ENCODE results near the gene HTR2A.
"Not testable (repeated sequence)": the region's sequence is repeated elsewhere in the genome, so short reads cannot be mapped to it uniquely, and the experiment has no call there.

Gene HTR2A

DNA sequence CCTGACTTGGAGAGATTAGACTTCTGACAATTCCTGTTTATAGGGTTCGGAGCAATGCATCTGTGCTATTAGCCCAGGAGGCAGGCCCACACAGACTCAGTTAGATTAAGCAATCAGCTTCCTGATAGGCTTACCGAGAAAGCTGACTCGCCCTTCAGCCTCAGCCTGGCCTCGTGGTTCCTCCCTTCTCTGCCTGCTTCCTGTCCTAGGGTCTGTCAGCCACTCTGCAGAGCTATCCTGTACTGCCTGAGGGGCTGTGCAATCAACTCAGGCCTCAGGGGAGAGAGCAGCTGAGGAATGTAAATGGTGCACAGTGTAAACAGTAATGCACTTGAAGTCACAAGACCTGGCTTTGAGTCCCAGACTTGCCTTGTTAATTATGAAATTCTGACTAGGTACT, 30.7 kb downstream of the HTR2A start:
- peak; percentile 30 for DNase-seq

DNA sequence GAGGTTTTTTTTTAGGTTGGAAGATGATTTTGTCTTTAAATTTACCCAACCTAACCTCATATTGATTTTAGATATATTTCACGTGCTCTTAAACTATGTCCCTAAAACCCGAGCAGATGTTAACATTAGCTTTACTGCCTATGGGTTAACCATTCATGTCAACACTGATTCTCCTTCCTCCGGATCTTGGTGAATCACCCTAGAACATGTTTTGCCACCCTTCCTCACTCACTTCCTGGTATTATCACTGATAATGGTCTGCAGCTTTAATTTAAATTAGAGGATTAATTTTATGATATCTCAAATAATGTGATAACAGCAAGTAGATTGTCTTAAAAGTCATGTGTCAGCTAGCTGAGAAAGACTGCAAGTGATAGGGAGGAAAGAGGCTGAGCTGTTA, 31.9 kb downstream of the HTR2A start:
- no peak for DNase-seq

DNA sequence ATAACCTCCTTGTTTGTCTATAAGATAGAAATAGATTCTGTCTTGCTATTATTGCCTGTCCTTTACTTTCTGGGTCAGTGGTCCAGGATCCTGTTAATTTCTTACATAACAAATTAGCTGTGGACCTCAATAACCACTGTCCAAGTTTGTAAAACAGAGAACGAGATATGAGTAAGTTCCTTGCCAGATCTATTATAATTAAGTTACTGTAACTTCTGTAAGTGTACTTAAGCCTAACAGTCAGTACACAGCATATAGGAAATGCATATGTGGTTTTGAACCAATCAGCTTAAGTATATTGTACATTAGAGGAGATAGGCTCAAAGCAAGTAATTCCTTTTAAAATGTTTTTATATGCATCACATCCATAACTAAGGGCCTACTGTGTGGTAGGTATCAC, 34.9 kb downstream of the HTR2A start:
- DNase-seq = no peak

DNA sequence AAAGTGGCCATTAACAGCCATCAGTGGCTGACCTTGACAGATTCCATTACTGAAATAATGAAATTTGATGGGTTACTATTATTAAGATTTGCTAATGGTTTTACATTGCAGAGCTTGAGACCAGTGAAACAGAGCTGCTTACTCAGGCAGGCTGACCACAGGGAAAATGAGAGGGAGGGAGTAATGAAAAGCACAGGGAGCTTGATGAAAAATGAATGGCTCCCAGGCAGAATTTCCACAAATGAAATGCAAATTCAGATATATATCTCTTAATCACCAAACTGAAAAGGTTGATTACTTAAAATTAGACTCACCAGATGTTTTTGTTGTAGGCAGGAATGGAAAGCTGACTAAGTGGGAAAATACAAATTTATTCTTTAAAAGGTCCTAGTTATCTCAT, 36.1 kb downstream of the HTR2A start:
- no peak for DNase-seq

DNA sequence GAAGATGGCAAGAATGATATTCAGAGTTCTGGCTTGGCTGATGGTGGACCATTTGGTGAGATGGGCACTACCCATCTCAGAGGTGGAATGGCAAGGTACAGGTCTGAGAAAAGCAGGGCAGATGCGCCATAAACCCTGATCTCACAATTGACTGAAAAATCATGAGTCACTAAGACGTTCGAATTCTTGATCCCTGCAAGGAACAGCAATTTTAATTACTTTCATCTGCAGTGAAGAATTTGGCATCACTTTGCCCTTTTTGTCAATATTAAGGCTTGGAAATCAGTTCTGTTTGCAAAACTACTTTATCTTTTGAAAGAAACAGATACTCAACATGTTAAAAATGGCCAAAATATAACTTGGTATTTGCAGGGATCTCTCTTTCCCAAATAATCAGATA, 38.1 kb downstream of the HTR2A start:
- no peak for DNase-seq

DNA sequence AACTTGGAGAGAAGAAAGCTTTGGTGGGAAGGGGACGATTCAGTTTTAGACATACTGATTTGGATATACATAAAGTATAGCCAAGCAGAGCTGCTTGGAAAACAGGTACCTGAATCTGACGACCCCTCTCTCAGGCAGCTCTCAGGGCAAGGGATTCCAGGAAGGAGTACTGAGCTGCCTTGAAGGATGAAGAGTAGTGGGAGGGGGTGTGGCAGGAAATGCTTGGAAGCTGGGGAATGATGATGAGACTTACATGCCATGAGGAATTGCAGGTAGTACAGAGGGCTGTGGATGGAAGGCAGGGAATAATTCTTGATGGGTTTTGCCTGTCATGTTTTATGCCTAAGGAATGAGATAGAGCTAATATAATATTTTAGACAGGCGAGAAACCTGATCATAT, 38.7 kb downstream of the HTR2A start:
- no peak for DNase-seq

DNA sequence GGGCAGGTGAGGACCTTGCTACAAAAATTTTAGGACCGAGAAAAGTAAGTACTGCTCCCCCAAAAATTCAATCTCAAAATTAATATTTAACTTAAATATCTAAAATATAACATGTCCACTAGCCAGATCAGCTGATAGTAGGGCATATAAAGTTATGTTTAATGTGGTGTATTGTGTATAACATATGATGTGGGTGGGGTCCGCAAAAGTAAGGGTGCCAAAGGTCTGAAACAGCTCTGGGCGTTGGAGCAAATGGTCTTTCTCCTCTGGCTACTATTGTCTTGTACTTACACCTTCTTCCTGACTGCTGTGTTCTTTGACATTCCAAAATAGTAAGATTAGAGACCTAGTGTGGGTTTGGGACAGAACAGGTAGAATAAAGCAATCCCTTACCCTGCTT, 41.2 kb downstream of the HTR2A start:
- DNase-seq = no peak

DNA sequence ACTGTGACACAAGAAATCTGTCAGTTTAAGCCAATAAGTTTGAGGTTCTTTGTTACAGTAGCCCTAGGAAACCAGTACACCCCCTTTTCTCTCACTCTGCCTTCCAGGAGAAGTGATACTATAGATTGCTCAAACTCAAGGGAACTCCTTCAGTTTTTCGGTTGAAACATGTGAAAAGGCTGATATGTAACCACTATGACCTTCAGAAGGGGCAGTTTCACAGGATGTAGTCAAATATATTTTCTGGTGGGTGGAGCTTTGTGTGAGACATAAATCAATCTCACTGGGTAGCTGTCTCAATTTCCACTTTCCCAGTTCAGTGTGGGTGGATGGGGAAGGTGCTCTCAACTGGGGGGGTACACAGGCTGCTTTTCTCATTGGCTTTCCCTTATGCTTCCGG, 41.7 kb downstream of the HTR2A start:
- no peak for DNase-seq

DNA sequence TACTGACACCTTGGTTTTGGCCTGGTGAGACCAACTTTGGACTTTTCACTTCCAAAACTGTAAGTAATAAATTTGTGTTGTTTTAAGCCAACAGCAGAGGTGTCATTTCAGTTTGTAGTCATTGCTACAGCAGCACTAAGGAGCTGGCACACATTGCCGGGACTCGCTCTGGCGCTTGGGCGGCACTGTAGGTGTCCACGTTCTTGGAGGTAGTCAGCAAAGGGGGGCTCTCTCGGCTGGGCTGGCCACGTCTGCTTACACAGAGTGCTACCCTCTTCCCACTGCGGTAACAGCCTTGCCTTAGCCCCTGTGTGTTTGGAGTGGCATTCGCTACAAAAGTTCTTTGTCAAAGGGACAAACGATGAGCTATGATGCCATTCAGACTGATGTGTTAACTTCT, 44.7 kb downstream of the HTR2A start:
- no peak for DNase-seq

DNA sequence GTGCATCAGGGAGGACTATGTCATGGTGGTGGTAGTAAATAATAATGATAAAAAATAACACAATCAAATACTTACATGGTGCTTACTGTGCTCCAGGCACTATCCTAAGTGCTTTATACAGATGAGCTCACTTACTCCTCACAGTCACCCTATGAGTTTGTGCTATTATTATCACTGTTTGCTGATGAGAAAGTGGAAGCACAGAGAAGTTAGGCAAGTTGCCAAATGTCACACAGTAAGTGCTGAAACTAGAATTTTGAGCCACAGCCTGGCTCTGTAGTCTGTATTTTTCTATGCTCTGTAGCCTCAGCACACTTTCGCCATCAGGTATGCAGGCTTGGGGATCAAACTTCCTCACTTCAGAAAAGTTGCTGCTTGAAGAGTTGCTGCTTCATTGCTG, 46.6 kb downstream of the HTR2A start:
- no peak for DNase-seq

DNA sequence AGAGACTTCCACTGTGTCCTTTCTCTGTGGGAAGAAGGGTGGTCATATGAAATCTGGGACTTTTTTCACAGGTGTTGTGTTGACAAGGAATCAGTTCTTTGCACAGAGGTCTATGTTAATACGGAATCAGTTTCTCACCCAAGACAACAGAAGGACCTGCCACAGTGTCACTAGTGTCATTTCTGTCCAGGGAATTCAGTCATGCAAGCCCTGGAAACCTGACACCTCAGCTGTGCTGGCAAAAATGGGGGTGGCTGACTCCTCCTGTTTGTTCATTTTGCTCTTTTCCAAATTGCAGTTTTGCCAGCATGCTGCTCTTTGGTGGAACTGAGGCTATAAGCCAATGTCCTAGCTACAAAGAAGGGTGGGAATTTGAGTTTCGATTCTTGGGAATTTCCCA, 50.1 kb downstream of the HTR2A start:
- no peak for DNase-seq

DNA sequence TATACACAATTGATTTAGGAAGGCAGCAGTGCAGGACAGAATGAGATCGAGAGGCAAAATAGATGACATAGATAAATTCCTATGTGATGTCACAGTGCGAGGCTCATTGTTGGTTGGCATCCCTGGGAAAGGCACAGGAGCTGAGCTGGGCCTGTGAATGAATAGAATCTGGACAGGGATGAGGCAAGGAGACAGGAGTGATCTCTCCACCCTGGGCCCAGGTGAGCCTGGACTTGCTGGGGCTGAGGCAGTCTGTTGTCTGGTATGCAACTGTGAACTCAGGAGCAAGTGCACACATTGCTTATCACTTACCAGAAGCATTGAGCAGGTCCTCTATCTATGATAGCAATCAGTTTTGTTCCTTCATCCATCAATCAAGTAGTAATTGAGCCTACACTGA, 51.7 kb downstream of the HTR2A start:
- no peak for DNase-seq

DNA sequence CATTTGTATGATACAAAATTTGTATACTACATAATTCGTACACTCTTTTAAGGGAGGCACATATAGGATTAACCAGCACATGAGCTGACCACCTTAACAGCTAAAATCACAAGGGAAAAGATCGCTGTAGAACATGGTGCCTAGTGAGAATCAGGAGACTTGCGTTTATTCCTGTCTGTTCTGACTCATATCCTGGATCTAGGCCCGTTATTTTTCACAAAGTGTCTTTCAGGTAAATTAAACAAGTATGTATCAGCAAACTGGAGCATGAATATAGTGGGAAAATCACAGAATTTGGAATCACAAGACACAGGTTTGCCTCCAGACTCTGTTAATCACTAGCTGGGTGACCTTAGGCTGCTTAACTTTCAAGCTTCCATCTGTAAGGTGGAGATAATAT, 52.4 kb downstream of the HTR2A start:
- no peak for DNase-seq

DNA sequence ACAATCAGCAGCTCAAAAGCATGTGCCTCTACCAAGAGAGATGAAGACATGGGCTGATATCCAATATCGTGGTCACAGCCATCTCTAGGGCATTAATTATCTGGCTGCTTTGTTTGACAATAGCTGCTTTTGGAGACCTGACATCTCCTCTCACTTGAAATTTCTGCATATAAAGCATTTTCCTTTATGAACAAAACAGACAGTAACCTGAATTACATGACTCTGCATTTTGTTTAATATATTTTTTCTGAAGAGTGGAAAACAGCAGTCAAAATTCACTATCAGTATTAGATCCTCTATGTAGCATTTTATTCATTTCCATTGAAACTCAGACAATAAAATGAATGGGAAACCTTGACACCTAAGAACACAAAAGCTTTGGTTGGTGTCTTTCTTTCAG, 57.5 kb downstream of the HTR2A start:
- no peak for DNase-seq

DNA sequence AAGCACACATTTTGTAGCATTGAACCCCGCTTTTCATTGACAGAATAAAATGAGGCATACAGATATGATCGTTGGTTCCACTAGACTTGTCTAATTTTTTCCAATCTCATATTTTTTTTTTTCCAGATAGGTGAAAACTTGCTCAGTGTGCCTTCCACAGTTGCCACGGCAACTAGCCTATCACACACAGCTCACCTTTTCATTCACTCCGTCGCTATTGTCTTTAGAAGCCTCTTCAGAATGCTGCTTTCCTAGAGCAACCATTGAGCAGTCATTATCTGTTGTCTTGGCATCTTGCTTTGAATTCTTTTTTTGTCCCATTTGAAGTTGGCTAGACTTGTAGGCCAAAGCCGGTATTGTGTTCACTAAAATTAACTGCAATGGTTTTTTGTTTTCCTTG, 62.2 kb downstream of the HTR2A start:
- no peak for DNase-seq

DNA sequence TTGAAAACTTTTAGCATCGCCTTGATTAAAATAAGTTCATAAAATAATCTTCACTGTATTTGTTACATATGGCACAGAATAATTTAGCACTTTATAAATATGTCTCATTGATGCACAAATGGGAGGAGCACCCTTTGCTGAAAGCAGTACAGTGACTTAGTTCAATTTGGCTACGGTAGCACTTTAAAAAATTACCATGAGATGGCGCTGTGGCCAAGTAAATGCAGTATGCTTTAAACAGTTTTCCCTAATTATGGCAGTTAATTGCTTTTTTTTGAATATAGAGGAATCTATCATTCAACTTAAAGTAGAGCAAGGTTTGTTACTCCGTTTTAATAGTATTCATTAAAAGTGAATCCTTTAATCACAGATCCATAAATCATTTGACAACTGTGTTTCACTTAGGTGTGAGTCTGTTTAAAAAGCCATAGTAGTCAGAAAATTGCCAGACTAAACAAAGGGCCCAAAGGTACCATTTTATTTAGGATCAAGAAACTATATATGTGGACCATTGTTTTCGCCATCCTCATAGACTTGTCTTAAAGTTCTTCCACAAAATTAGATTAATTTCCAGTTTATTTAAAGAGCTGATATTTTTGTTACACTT, 65.2 kb downstream of the HTR2A start:
- DNase-seq = no peak

DNA sequence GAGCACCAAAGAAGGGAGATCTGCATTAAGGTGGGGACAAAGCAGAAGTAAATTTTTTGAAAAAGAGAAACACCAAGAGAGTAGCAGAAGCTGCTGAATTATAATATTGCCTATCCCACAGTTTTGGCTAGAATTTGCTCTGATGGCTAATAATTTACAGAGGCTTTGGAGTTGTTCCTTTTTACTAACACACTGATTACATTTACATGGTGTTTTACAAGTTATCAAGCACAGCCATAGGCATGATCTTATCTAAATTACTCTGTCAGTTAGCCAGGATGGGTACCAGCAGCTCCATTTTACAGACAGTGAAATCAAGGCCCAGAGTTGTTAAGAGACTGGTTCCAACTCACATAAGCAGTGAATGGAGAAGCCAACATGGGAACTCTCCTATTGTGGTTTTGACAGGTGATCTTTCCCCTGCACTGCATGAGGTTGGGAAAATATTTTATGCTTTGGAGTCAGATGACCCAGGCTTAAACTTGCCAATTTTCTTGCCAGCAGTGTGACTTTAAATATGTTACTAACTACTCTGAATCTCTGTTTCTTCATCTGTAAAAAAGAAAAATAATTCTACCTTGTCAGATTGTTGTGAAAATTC, 66.3 kb downstream of the HTR2A start:
- no peak for DNase-seq

DNA sequence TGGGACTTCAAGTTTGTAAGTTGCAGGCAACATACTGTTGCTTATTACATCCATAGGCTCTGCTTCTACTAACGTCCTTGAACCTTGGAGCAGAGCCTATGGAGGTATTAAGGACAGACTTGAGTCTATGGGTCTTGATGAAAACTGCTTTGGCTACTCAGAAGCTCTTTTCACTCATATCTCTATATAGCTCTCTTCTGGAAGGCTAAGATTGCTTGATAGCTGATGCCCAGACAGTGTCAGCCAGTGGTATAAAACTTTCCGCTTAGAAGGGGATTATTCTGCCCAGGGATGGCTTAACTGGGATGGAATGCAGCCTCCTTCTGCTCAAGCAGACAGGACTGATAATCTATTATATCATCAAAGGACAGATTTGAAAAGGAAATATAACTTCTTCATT, 74.3 kb downstream of the HTR2A start:
- DNase-seq = no peak

DNA sequence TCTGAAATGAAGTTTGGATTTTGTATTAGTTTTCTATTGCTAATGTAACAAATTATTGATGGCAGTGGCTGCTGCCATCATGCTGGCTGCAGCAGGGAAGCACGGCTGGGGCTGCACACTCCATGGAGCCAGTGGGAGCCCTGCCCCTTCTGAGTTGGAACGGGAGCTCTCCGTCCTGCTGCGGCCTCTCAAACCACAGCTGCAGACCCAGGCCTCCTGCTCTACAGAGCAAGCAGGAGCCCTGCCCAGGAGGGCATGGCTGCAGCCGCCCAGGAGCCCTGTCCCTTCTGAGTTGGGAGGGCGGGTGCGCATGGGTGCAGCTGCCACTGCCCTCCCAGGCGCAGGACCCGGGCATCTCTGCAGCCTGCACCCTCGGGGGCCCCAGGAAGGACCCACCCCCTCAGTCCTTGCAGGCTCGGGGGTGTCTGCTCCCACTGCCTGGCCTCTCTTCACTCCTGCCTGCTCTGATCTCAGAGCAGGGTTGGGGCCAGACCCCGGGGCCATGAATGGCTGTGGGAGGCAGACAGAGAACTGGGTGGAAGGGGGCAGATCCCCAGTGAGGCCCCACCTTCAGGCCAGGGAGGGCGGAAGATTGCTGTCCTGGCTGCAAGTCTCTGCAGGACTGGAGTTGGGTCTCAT, 78.9 kb downstream of the HTR2A start:
- DNase-seq = no peak

DNA sequence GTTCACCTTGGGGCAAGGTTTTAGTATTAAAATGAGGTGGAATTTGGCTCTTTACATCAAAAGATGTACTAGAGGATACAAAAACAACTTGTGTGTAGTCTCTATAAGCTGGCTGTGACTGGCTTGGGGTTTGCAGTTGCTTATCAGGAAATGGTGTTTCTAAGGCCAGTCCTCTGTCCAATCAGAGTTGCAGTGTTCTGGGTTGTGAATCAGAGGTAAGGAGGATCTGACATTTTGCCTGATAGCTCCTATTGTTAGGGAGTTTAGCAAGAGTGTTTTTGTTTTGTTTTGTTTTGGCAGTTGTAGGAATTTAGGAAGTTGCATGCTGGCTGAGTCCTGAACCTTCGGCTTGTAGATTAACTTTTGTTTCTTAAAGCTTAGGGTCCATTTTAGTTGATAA, 79.8 kb downstream of the HTR2A start:
- DNase-seq = no peak

DNA sequence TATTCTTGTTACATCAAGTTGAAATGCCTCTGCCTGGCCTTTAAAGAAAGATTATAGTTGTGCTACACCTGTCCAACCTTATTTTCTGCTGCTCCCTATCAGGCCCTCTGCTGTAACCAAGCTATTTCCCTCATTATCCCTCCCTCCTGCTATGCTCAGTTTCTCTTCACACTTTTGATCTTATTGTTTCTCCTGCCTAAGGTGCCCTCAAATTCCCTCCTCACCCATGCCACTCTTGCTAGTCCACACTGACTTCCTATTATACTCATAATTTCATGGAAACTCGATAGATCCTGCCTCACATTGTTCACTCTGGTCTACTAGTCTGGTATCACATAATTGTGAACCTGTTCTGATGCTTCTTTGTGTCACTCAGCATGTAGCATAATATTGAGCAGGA, 80.5 kb downstream of the HTR2A start:
- no peak for DNase-seq

DNA sequence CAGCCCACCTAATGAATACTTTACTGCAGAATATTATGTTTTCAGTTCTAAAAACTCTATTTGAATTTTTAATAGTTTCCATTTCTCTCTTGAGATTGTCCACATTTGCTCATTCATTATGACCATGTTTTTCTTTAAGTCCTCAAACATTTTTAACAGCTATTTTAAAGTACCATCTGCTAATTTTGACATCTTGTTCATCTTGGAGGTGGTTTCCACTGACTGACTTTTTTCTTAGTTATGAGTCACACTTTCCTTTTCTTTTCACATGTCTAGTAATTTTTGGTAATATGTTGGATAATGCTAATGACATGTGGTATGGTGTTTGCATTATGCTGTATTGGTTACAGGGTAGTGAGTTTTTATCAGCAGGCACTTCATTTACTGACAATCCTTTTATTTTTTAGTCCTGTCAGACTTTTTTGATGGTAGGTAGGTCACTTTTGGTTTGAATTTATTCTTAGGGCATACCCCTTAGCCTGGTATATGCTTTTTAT, 84.5 kb downstream of the HTR2A start:
- no peak for DNase-seq

DNA sequence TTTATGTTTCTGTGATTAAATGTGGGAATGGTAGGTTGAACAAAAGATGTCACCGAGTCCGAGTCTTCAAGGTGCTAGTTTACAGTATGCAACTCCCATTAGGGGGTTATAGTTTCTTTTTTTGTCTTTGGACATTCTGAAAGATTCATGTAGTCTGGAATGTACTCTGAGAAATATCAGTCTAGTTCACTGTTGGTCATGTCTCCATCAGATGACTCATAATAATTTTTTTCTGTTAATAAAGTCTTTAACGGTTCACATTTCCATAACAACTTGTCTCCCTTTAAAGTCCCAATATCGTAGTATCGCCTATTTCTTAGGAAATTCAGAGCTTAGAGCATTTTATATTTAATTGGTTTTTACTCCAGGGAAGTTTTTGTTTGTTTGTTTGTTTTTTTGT, 86.4 kb downstream of the HTR2A start:
- no peak for DNase-seq

DNA sequence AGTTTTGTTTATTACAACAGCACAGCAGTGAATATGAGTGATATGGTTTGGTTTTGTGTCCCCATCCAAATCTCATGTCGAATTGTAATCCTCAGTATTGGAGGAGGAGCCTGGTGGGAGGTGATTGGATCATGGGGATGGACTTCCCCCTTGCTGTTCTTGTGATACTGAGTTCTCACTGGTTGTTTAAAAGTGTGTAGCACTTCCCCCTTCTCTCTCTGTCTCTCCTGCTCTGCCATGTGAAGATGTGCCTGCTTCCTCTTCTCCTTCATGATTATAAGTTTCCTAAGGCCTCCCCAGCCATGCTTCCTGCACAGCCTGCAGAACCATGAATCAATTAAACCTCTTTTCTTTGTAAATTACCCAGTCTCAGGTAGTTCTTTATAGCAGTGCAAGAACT, 91.9 kb downstream of the HTR2A start:
- DNase-seq = not testable (repeated sequence)

DNA sequence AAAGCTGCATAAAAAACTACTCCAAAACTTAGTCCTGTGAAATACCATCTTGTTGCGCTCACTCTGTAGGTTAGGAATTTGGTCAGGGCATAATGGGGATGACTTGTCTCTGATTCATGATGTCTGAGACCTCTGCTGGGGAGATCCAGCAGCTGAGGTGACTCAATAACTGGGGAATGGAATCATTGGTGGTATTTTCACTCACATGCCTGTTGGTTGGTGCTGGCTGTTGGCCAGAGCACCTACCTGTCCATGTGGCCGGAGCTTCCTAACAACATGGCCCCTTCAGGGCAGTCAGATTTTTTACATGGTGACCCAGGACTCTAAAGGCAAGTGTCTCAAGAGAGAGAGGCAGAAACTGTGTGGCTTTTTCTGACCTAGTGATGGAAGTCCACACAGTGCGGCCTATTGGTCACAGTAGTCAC, 92.5 kb downstream of the HTR2A start:
- DNase-seq = no peak

Data from NCI-H1436 (cell line).